ENCODE measurements around the gene GASK1A. TPM values are rescaled to one million over a fixed set of nuclear protein-coding genes. Genes with fewer than 3 reads are reported as not detected.
"Not testable (repeated sequence)": the region's sequence is repeated elsewhere in the genome, so short reads cannot be mapped to it uniquely, and the experiment has no call there.

Gene GASK1A
- total RNA-seq, 6 experiments from 2014 or later, result 5.5 to 17.5 (median 10.5) TPM

DNA sequence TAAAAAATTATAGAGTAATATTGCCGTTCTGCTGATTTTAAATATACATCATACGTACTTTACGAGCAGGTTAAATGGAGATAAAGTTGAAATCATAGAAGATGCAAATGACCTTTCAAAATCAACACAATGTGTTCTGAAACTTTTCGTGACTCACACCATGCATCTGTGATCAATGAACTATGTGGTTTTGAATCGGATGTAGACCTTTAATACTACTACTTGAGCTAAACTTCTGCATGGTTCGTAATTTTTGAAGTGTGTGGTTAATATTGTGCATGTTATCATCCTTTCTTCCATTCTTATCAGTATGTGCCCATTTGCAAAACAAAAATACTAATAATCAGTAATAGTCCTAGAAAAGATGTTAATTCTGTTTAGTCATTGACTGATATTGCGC lies 58.9 kb downstream of the GASK1A start:
- H3K9me3 ChIP-seq, result no peaks in the 10 kb centered on the region
- ATAC-seq (no peak), DNase-seq (no peak)
- intact Hi-C loops (cut with DNase I), result no loop called here
- H3K4me1 ChIP-seq, result peaks cover 0 to 1% (median 0%) of the 10 kb centered on the region in 4 donors
- H3K4me3 ChIP-seq, result no peak overlapping the region
- TF ChIP-seq, protein P1, sequence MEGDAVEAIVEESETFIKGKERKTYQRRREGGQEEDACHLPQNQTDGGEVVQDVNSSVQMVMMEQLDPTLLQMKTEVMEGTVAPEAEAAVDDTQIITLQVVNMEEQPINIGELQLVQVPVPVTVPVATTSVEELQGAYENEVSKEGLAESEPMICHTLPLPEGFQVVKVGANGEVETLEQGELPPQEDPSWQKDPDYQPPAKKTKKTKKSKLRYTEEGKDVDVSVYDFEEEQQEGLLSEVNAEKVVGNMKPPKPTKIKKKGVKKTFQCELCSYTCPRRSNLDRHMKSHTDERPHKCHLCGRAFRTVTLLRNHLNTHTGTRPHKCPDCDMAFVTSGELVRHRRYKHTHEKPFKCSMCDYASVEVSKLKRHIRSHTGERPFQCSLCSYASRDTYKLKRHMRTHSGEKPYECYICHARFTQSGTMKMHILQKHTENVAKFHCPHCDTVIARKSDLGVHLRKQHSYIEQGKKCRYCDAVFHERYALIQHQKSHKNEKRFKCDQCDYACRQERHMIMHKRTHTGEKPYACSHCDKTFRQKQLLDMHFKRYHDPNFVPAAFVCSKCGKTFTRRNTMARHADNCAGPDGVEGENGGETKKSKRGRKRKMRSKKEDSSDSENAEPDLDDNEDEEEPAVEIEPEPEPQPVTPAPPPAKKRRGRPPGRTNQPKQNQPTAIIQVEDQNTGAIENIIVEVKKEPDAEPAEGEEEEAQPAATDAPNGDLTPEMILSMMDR (IDR thresholded peaks at IDR 0.05), result no peak
- TF ChIP-seq POLR2A (IDR thresholded peaks at IDR 0.05), result no peak
- WGBS (ENCODE audit: insufficient coverage, low coverage, low lambda C conversion rate, missing lambda C conversion rate), result 77% methylated on average over 7 of the region's 7 CpGs
- no peaks in the 10 kb centered on the region for H3K27me3 ChIP-seq
- H3K36me3 ChIP-seq, result no peaks in the 10 kb centered on the region
- no peak overlapping the region for H3K27ac ChIP-seq

DNA sequence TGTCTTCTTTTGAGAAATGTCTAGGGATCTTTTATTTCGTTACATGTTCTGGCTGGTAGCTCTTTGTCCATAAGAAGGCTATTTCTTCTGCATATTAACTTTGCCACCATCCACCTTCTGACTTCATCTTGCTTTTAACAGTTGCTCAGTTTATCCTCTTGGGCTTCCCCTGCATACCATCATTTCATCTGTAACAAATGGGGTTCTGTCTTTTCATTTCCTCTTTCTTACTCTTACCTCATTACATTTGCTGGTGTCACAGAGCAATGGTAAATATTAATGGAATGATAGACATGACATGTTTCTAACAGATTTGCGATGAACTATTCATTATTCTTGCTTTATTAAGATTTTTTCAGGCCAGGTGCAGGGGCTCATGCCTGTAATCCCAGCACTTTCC lies 62.4 kb downstream of the GASK1A start:
- TF ChIP-seq, protein P1 (IDR thresholded peaks at IDR 0.05), result no peak
- TF ChIP-seq POLR2A (IDR thresholded peaks at IDR 0.05), result no peak

DNA sequence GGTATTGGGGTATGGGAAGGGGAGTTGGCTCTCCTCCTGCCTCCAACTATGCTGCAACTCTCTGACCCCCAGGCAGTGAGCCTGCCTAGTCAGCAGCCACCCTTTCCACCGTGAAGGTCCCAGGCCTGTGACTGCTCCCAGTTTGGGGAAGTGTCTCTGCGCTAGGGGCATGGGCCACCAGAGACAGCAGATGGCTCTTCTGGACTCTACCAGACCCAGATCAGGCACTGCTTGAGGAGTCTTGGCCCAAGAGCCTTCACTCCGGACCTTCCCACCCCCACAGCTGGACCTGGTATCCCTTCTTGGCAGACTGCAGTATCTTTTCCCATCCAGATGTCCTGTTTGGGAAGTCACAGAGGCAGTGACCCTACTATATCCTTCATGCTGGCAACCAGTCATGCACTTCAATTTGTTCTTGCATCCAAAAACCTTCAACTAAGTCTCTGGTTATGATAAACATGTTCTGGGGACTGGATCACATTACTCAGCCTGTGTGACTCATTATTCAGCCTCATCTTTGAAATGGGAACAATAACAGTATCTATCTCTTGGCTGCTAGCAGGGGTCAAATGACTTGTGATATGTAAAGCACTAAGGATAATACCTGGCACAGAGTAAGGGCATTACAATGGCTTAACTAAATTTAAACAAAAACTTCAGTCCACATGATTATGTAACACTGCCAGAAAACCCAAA lies 64.1 kb downstream of the GASK1A start:
- 83% methylated on average over 1 of the region's 3 CpGs for WGBS (ENCODE audit: insufficient coverage, low coverage, low lambda C conversion rate, missing lambda C conversion rate)
- peak in 3 of 4 donors; percentile 12 to 56 (median 45) for ATAC-seq
- intact Hi-C loops (cut with DNase I), result no loop called here
- Histone ChIP-seq H3K27me3 (no peaks in the 10 kb centered on the region), H3K4me1 (peaks cover 0 to 21% (median 9%) of the 10 kb centered on the region in 4 donors), H3K27ac (peak overlapping the region in 1 of 3 donors; percentile 5), H3K36me3 (no peaks in the 10 kb centered on the region), H3K4me3 (no peak overlapping the region), H3K9me3 (no peaks in the 10 kb centered on the region)
- TF ChIP-seq, protein P1 (IDR thresholded peaks at IDR 0.05), result no peak
- TF ChIP-seq POLR2A (IDR thresholded peaks at IDR 0.05), result no peak
- no peak for DNase-seq

More for the DNA sequence above, 62.4 kb downstream of the GASK1A start:
- no peaks in the 10 kb centered on the region for H3K36me3 ChIP-seq
- no peak overlapping the region for H3K27ac ChIP-seq
- ATAC-seq (no peak), DNase-seq (no peak)
- no peak overlapping the region for H3K4me3 ChIP-seq
- H3K9me3 ChIP-seq, result no peaks in the 10 kb centered on the region
- WGBS (ENCODE audit: insufficient coverage, low coverage, low lambda C conversion rate, missing lambda C conversion rate), result 100% methylated on average over 2 of the region's 2 CpGs
- peaks cover 0 to 21% (median 9%) of the 10 kb centered on the region in 4 donors for H3K4me1 ChIP-seq
- intact Hi-C loops (cut with DNase I), result no loop called here
- no peaks in the 10 kb centered on the region for H3K27me3 ChIP-seq

DNA sequence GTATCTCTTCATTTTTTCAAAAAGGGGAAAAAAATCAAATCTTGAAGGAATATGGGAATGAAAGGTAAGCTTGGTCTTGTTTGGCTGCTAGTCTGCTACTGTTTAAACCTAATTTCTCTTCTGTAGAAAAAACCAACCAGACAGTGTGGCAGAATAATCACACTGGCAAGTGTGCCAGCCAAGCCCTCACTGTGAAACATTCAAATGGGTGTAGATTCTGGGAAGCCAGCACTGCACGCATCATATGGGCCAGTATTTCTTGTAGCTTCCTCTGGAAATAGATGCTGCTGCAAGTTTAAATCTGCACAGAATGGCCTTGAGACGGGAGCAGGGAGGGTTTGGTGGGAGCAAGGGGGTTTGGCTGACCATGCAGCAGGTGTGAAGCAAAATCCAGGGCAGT lies 64.7 kb downstream of the GASK1A start:
- no peaks in the 10 kb centered on the region for H3K27me3 ChIP-seq
- H3K4me1 ChIP-seq, result peaks cover 0 to 21% (median 9%) of the 10 kb centered on the region in 4 donors
- H3K9me3 ChIP-seq, result no peaks in the 10 kb centered on the region
- TF ChIP-seq, protein P1 (IDR thresholded peaks at IDR 0.05), result no peak
- no peak for TF ChIP-seq POLR2A (IDR thresholded peaks at IDR 0.05)
- no peak for ATAC-seq
- intact Hi-C loops (cut with DNase I), result no loop called here
- peak overlapping the region in 1 of 3 donors; percentile 5 for H3K27ac ChIP-seq
- no peak overlapping the region for H3K4me3 ChIP-seq
- WGBS (ENCODE audit: insufficient coverage, low coverage, low lambda C conversion rate, missing lambda C conversion rate), result 74% methylated on average over 2 of the region's 2 CpGs
- no peaks in the 10 kb centered on the region for H3K36me3 ChIP-seq
- DNase-seq, result no peak

DNA sequence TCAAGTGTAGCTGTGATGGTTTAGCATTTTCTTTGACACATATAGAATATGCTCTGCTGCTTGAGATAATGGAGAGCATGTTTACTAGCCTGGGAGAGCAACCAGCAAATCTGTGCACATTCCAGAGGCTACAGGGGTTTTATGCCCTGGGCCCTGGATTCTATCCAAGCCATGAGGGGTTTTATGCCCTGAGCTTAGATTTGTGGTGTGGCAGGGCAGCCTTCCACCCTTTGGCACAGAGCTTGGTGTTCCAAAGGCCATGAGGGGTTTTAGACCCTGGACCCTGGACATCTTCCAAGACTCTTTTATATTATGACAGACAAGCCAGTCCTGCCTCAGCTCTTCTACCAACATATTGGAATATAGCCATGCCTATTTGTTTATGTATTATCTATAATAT lies 66.0 kb downstream of the GASK1A start:
- ATAC-seq (peak in 2 of 4 donors; percentile 49 to 52), DNase-seq (peak in 1 of 3 donors; percentile 77)
- H3K36me3 ChIP-seq; H3K27me3 ChIP-seq; H3K9me3 ChIP-seq; intact Hi-C loops (cut with DNase I); H3K4me3 ChIP-seq: not testable (repeated sequence)
- Histone ChIP-seq H3K27ac (peak overlapping the region in 1 of 3 donors; percentile 40), H3K4me1 (peaks cover 0 to 21% (median 9%) of the 10 kb centered on the region in 4 donors)
